Neuronal stem cell (in vitro differentiated cells): ENCODE measurements around the gene NALCN.

Source experiments
- DNase-seq: peaks from one replicate; pipeline ENCODE4 v3.0.0-alpha.2; 2013; ENCODE audit warnings: low spot score
- H2AFZ ChIP-seq: one replicate; pipeline ENCODE4 v1.6.1; 2013; ENCODE audit warnings: mild to moderate bottlenecking, low read length, inconsistent platforms
- H2AK5ac ChIP-seq: 2 replicates; pipeline ENCODE4 v1.6.1; 2013; ENCODE audit warnings: low read depth, mild to moderate bottlenecking, inconsistent platforms, low read length, moderate library complexity, mixed read lengths
- H2BK120ac ChIP-seq: 2 replicates; pipeline ENCODE4 v1.6.1; 2013; ENCODE audit warnings: low read depth, mild to moderate bottlenecking, inconsistent platforms, low read length, moderate library complexity, mixed read lengths
- H2BK12ac ChIP-seq: one replicate; pipeline ENCODE4 v1.6.1; 2013; ENCODE audit warnings: low read length, inconsistent platforms
- H2BK15ac ChIP-seq: 2 replicates; pipeline ENCODE4 v1.6.1; 2013; ENCODE audit warnings: mild to moderate bottlenecking, low read length, inconsistent platforms, mixed read lengths
- H2BK5ac ChIP-seq: one replicate; pipeline ENCODE4 v1.6.1; 2013; ENCODE audit warnings: inconsistent platforms, mild to moderate bottlenecking, low read length, moderate library complexity
- H3K14ac ChIP-seq: one replicate; pipeline ENCODE4 v1.6.1; 2013; ENCODE audit warnings: low read length, inconsistent platforms
- H3K18ac ChIP-seq: 2 replicates; pipeline ENCODE4 v1.6.1; 2013; ENCODE audit warnings: low read length, inconsistent platforms
- H3K23ac ChIP-seq: 2 replicates; pipeline ENCODE4 v1.6.1; 2013; ENCODE audit warnings: low read depth, mild to moderate bottlenecking, mixed read lengths, low read length, inconsistent platforms; ENCODE audit not compliant: poor library complexity
- H3K27ac ChIP-seq: replicated peaks from 3 replicates; pipeline ENCODE4 v1.5.1; 2013; ENCODE audit warnings: low read length, inconsistent platforms
- H3K27me3 ChIP-seq, 3 experiments: 2 replicates each; pipeline ENCODE4 v1.6.1; 2013; ENCODE audit warnings: low read length in 3 of 3, mild to moderate bottlenecking in 2 of 3, inconsistent platforms in 1 of 3, low read depth in 1 of 3, mixed read lengths in 1 of 3, moderate library complexity in 1 of 3; ENCODE audit not compliant: control insufficient read depth in 3 of 3, insufficient read depth in 3 of 3
- H3K36me3 ChIP-seq, 2 donors: replicated peaks in 1 of 2; 2 replicates each; pipeline ENCODE4 v1.6.1; 2013; ENCODE audit warnings: low read length in 2 of 2; ENCODE audit not compliant: control insufficient read depth in 2 of 2, insufficient read depth in 2 of 2
- H3K4ac ChIP-seq: 2 replicates; pipeline ENCODE4 v1.6.1; 2013; ENCODE audit warnings: inconsistent platforms, mild to moderate bottlenecking, low read length, moderate library complexity
- H3K4me1 ChIP-seq, 2 donors: 1 replicate in 1 of 2; 2 replicates in 1 of 2; pipeline ENCODE4 v1.6.1; 2013; ENCODE audit warnings: low read length in 2 of 2, low read depth in 1 of 2; ENCODE audit not compliant: control insufficient read depth in 2 of 2, insufficient read depth in 1 of 2
- H3K4me2 ChIP-seq: one replicate; pipeline ENCODE4 v1.6.1; 2013; ENCODE audit warnings: mild to moderate bottlenecking, low read length, inconsistent platforms; ENCODE audit not compliant: insufficient read depth, poor library complexity, severe bottlenecking
- H3K4me3 ChIP-seq, 2 donors: 2 replicates each; pipeline ENCODE4 v1.5.1; 2013; ENCODE audit warnings: low read length in 2 of 2, mild to moderate bottlenecking in 2 of 2, inconsistent platforms in 1 of 2, moderate library complexity in 1 of 2
- H3K79me1 ChIP-seq: one replicate; pipeline ENCODE4 v1.6.1; 2013; ENCODE audit warnings: low read depth, mild to moderate bottlenecking, inconsistent platforms, low read length, moderate library complexity
- H3K9ac ChIP-seq: one replicate; pipeline ENCODE4 v1.6.1; 2013; ENCODE audit warnings: mild to moderate bottlenecking, low read depth, low read length, inconsistent platforms; ENCODE audit not compliant: poor library complexity
- H3K9me3 ChIP-seq, 2 donors: replicated peaks in 1 of 2; 2 replicates each; pipeline versions ENCODE3 to v1.6.1; 2013; ENCODE audit warnings: low read length in 2 of 2, mild to moderate bottlenecking in 2 of 2, inconsistent platforms in 1 of 2, low read depth in 1 of 2, mixed read lengths in 1 of 2, moderate library complexity in 1 of 2; ENCODE audit not compliant: control insufficient read depth in 2 of 2, insufficient read depth in 1 of 2
- H4K8ac ChIP-seq: one replicate; pipeline ENCODE4 v1.6.1; 2013; ENCODE audit warnings: low read depth, mild to moderate bottlenecking, inconsistent platforms, low read length, moderate library complexity
- H4K91ac ChIP-seq: one replicate; pipeline ENCODE4 v1.6.1; 2013; ENCODE audit warnings: low read length, low read depth, mild to moderate bottlenecking, inconsistent platforms; ENCODE audit not compliant: poor library complexity
- WGBS, 2 donors: extraction: QIAGEN DNeasy Blood & Tissue Kit; methylation state at CpG; one replicate each; pipeline ENCODE4 v1.1.7; 2013; ENCODE audit warnings: missing lambda C conversion rate in 2 of 2, mixed read lengths in 1 of 2; ENCODE audit not compliant: insufficient read length in 2 of 2, insufficient replicate concordance in 1 of 2; ENCODE audit errors: extremely low coverage in 2 of 2; 5-methylcytosine and 5-hydroxymethylcytosine counted together

The NALCN gene

GRCh38 chr13:101309014-101309619 lies 107.2 kb downstream of the NALCN start:
- no peak overlapping the region for H3K27ac ChIP-seq
- H3K18ac ChIP-seq, result no peak overlapping the region
- H2AK5ac ChIP-seq, result no peak overlapping the region
- H3K9me3 ChIP-seq, result no peaks in the 10 kb centered on the region
- no peak overlapping the region for H2BK15ac ChIP-seq
- no peak overlapping the region for H3K23ac ChIP-seq
- H3K36me3 ChIP-seq, result no peaks in the 10 kb centered on the region
- no peak overlapping the region for H3K14ac ChIP-seq
- H2AFZ ChIP-seq, result no peak overlapping the region
- H3K4ac ChIP-seq, result no peak overlapping the region
- H2BK12ac ChIP-seq, result no peak overlapping the region
- no peaks in the 10 kb centered on the region for H3K4me1 ChIP-seq
- H4K8ac ChIP-seq, result no peak overlapping the region
- no peak for DNase-seq
- no peak overlapping the region for H4K91ac ChIP-seq
- no peak overlapping the region for H3K9ac ChIP-seq
- no peaks in the 10 kb centered on the region for H3K79me1 ChIP-seq
- H2BK120ac ChIP-seq, result no peak overlapping the region
- H3K4me3 ChIP-seq, result no peak overlapping the region
- H3K27me3 ChIP-seq, result no peaks in the 10 kb centered on the region
- no peak overlapping the region for H2BK5ac ChIP-seq
- no peak overlapping the region for H3K4me2 ChIP-seq

GRCh38 chr13:101308247-101309013 lies 107.9 kb downstream of the NALCN start:
- Histone ChIP-seq H3K4me1 (no peaks in the 10 kb centered on the region), H3K79me1 (no peaks in the 10 kb centered on the region), H3K23ac (no peak overlapping the region), H3K14ac (no peak overlapping the region), H4K8ac (no peak overlapping the region), H2AK5ac (no peak overlapping the region), H4K91ac (no peak overlapping the region), H3K18ac (no peak overlapping the region), H3K9me3 (no peaks in the 10 kb centered on the region), H3K4me2 (no peak overlapping the region), H3K9ac (no peak overlapping the region), H3K27ac (no peak overlapping the region), H3K36me3 (no peaks in the 10 kb centered on the region), H3K4me3 (no peak overlapping the region), H2BK120ac (no peak overlapping the region), H3K27me3 (no peaks in the 10 kb centered on the region), H2BK15ac (no peak overlapping the region), H2AFZ (no peak overlapping the region), H3K4ac (no peak overlapping the region), H2BK5ac (no peak overlapping the region), H2BK12ac (no peak overlapping the region)
- no peak for DNase-seq
- WGBS, 2 donors, result no CpG with 5 or more reads among the region's 4 CpGs

- Histone ChIP-seq H2BK12ac (no peak overlapping the region), H3K9ac (no peak overlapping the region), H2BK5ac (no peak overlapping the region), H3K4me3 (no peak overlapping the region), H2BK120ac (no peak overlapping the region), H3K27me3 (no peaks in the 10 kb centered on the region), H3K27ac (no peak overlapping the region), H3K9me3 (no peaks in the 10 kb centered on the region), H3K4me1 (no peaks in the 10 kb centered on the region), H3K14ac (no peak overlapping the region), H3K18ac (no peak overlapping the region), H4K8ac (no peak overlapping the region), H2BK15ac (no peak overlapping the region), H3K23ac (no peak overlapping the region), H4K91ac (no peak overlapping the region), H2AFZ (no peak overlapping the region), H3K4ac (no peak overlapping the region), H3K4me2 (no peak overlapping the region), H2AK5ac (no peak overlapping the region), H3K79me1 (no peaks in the 10 kb centered on the region), H3K36me3 (no peaks in the 10 kb centered on the region)
- DNase-seq, result no peak
- no CpG with 5 or more reads among the region's 5 CpGs for WGBS, 2 donors
These were observed 109.1 kb downstream of the NALCN start for GRCh38 chr13:101307181-101307701.

GRCh38 chr13:101306773-101307172 lies 109.5 kb downstream of the NALCN start:
- no peak overlapping the region for H4K8ac ChIP-seq
- H3K23ac ChIP-seq, result no peak overlapping the region
- no peak overlapping the region for H3K4me2 ChIP-seq
- H3K4me3 ChIP-seq, result no peak overlapping the region
- H2BK5ac ChIP-seq, result no peak overlapping the region
- H3K79me1 ChIP-seq, result no peaks in the 10 kb centered on the region
- no peak overlapping the region for H2BK120ac ChIP-seq
- no peaks in the 10 kb centered on the region for H3K36me3 ChIP-seq
- no peak overlapping the region for H2AK5ac ChIP-seq
- H3K4me1 ChIP-seq, result no peaks in the 10 kb centered on the region
- H3K27ac ChIP-seq, result no peak overlapping the region
- no peak overlapping the region for H3K18ac ChIP-seq
- no peak overlapping the region for H4K91ac ChIP-seq
- no peak for DNase-seq
- H2AFZ ChIP-seq, result no peak overlapping the region
- no peaks in the 10 kb centered on the region for H3K27me3 ChIP-seq
- H3K4ac ChIP-seq, result no peak overlapping the region
- no peak overlapping the region for H2BK15ac ChIP-seq
- no peak overlapping the region for H3K14ac ChIP-seq
- no CpG with 5 or more reads among the region's 3 CpGs for WGBS, 2 donors
- no peaks in the 10 kb centered on the region for H3K9me3 ChIP-seq
- no peak overlapping the region for H2BK12ac ChIP-seq
- no peak overlapping the region for H3K9ac ChIP-seq
